UCSD-AML1 (cell line): ENCODE measurements around the gene B9D2.
"Not testable (repeated sequence)": the region's sequence is repeated elsewhere in the genome, so short reads cannot be mapped to it uniquely, and the experiment has no call there.

ENCODE experiments used
- DNase-seq: peaks from one replicate; lab custom pipeline; 2025; ENCODE audit not compliant: unreplicated experiment; lab: John Stamatoyannopoulos, UW

B9D2 gene, protein sequence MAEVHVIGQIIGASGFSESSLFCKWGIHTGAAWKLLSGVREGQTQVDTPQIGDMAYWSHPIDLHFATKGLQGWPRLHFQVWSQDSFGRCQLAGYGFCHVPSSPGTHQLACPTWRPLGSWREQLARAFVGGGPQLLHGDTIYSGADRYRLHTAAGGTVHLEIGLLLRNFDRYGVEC

DNA sequence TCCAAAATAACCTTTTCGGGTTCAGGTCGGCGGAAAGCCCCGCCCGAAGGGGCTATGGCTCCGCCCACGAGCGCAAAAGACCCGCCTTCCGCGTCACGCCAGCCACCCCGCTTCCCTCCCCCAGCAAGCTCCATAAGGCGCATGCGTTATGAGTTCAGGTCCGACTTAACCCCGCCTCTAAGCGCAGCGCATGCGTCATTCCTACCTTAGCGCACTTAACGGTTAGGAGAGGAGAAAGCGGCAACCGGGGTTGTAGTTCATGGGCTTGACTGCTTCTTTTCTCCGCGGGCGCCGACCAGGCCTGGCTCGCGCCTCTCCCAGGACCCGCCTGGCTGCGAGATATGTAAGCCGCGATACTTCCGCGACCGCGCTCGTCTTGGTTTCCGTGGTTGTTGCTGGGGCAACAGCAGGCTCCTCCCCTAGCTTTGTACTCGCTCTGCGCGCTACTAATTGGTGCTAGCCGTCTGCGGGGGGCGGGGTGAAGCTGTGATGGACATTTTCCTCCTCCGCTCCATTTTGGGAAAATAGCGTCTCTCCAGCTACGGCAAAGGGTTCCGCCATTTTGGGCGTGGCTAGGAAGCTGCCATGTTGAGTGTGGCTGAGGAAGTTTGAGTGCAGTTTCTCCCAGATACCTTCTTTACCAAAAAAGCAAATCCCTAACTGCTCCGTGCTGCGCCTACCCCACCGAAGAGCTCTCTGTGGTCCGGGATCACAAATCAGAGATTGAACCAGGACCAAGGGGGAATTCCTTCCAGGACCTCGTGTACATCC is at the start of gene B9D2:
Gene B9D2, minus strand, starts transcription at position 397 of the 771 bp plus-strand sequence. CDS start 630 bp downstream, outside the sequence.
- DNase-seq, result peak; percentile 98

DNA sequence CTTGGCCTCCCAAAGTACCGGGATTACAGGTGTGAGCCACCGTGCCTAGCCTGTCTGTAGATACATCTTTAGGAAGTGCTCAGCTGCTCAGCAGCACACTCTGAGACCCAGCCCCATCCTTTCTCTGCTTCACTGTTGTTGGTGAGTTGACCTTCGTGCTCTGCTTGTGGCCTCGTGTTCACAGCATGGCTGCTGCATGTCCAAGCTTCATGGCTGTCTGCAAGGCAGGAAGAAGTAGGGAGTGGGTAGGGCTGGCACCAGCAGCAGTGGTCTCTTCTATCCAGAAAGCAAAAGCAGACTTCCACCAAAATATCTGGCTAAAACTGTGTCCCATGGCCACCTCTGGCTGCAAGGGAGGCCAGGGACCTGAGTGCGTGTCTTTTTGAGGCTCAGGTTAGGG is 49.0 kb upstream of the B9D2 start:
- DNase-seq, result no peak

DNA sequence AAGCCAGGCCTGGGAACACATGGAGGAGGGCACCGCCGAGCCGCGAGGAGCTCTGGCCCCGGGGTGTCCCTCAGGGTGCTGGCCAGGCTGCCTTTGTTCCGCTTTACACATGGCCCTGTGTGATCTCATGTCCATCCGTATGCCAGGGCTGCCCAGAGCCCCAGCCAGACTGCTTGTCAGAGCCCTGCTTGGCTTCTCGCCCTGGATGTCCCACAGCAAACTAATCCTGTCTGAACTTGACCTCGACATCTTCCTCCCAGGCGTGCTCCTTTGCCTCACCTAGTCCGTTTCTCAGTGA is 48.0 kb upstream of the B9D2 start:
- no peak for DNase-seq

DNA sequence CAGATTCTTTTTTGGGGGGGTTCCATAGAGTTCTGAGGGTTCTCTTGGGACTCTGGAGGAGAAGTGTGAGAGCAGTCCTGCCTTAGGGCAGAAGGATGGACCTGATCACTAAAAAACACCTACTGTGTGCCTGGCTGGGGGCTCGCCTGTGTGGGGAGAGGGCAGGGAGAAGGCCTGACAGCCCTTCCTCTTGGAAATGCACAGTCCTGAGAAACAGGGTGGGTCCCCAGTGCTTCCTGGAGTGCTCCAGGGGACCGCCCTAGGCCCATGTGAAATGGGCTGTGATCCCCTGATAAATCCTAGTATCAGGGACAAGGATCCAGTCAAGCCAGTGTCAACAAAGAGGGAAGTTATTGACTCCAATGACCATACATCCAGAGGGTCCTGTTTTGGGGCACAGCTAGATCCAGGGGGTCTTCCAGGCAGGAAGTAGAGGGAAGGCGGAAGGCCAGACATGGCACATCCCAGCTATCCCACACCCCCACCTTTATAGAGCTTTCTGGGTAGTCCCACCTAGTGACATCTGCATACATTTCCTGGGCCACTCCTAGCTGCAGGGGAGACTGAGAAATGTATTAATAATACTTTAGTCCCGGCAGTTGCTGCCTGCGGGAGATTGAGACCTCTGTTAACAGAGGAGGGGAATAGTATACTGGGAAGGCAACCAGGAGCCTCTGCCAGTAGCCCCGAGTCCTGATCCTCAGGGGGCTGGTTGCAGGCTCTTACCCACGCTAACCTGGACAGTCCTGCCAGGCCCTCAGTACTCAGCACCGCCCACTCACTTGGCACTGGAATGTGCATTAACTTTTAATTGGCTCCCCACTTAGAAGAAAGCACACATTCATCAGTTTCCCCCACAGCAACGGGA is 47.4 kb upstream of the B9D2 start:
- no peak for DNase-seq

DNA sequence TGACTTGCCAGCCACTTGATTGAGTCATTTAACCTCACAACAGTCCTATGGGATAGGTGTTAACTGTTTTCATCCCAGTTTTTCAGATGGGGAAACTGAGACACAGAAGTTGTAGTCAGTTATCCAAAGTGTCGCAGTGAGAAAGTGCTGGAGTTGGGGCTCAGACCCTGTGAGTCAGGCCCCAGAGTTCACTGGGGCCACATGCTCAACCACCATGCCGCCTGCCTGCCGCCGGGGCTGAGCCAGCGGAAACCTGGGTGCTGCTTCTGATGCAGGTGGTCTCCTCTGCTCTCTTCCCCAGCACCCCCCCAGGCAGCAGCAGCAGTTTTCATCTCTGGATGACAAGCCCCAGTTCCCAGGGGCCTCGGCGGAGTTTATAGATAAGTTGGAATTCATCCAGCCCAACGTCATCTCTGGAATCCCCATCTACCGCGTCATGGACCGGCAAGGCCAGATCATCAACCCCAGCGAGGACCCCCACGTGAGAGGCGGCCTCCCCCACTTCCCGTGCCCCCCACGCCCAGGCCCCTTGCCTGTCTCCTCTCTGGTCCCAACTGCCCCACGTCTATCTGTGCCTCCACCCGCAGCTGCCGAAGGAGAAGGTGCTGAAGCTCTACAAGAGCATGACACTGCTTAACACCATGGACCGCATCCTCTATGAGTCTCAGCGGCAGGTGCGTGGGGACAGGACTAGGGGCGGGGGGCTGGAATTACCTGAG is 46.5 kb upstream of the B9D2 start:
- no peak for DNase-seq

DNA sequence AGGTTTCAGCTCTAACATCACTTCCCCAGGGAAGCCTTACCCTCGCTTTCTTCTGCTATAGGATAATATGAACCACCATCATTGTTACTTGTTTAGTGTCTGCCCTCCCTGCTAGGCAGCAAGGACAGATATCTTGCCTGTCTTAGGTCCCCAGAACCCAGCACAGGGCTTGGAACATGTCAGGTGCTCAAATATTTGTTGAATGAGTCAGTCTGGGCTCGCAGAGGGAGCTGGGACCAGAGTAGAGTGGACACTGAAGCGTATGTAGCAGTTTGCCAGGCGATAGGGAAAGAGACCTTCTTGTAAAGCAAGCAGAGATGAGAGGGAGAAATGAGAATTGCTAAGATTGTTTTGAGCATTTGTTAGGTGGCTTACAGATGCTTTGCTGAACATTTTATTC is 45.3 kb upstream of the B9D2 start:
- no peak for DNase-seq

DNA sequence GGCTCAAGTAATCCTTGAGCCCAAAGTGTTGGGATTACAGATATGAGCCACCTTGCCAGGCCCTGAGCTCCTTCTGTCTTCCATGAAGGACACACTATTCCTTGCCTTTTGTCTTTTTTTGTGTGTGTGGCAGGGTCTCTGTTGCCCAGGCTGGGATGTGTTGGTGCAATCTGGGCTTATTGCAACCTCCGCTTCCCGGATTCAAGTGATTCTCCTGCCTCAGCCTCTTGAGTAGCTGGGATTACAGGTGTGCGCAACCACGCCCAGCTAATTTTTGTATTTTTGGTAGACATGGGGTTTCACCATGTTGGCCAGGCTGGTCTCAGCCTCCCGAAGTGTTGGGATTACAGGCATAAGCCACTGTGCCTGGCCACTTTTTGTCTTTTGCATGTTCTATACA is 44.9 kb upstream of the B9D2 start:
- DNase-seq, result not testable (repeated sequence)

DNA sequence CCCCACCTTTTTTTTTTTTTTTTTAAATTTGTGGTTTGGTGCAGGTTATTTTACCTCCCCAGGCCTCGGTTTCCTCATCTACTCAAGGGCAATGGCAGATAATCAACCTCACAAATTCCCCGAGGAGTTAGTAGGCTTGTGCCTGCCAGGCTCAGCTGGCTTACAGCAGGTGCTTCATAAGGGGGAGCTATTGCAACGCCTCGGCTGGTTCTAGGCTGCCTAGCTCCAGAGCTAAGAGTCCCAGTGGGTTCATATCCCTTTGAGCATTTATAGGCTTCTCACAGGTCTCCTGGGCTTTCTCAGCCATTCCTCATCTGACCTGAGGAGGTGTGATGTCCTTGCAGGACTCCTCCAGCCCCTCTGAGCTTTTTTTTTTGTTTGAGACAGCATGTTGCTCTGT is 44.3 kb upstream of the B9D2 start:
- DNase-seq, result peak; percentile 36

DNA sequence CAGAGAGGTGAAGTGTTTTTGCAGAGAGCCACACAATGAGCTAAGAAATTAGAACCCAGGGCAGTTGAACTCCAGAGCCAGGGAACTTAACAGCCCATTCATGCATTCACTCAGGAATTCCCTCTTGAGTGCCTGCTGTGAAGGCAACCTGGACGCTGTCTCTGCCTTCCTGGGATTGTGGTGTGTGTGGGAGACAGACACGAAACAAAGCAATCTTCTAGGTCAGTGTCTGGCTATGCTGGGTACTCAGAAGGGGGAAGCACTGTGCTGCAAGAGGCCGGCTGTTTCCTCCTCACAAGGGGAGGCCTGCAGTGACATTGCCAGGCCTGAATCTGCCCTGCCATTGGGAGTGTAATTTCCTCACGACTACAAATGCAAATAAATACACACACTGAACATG is 43.3 kb upstream of the B9D2 start:
- peak; percentile 58 for DNase-seq

DNA sequence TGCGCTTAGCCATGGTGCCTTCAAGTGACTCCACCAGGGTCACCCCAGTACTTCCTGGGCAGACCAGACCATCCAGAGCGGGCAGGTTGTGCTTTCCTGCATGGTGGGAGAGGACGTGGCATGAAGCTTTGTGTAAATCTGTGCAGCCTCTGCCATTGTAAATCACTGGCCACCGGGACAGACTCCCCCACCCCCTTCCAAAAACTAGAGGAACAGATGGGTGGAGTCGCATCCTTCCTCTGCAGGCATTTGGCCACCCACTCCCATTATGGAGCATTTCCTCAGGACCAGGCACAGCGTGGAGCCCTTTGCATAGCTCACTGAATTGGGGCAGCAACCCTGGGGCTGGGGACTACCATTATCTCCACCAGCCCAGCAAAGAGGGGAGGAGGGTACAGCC is 41.8 kb upstream of the B9D2 start:
- DNase-seq, result no peak

DNA sequence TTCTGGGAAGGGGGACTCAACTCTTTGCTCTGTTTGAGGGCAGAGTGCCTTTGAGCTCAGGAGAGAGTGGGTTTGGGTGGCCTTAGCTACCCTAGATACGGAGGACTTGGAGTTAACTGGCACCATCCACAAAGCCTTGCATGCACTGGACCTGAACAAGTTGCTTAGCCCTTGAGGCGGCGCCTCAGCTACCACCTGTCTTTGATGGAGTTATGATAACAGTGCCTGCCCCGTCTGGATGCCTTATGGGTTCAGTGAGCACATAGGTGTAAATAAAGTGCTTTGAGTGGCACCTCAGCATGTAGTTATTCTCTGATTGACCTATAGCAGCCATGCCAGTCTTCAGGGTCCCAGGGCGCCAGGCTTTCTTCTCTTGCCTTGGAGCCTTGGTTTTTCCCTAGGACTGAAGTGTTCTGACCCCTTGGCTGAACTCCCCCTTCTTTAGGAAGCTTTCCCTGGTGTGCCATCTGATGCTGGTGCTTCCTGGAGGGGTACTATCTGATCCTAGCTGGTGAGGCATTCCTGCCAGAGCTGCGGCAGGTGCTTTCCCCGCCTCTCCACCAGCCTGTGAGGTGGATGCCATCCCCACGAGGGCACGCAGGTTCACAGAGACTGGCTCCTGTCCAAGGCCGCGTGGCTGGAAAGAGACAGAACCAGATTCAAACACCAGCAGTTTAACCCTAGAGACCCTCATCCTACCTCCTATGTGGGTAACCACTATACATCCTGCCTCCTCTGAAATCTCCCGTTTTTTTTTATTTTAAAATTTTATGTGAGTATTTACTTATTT is 39.4 kb upstream of the B9D2 start:
- no peak for DNase-seq

DNA sequence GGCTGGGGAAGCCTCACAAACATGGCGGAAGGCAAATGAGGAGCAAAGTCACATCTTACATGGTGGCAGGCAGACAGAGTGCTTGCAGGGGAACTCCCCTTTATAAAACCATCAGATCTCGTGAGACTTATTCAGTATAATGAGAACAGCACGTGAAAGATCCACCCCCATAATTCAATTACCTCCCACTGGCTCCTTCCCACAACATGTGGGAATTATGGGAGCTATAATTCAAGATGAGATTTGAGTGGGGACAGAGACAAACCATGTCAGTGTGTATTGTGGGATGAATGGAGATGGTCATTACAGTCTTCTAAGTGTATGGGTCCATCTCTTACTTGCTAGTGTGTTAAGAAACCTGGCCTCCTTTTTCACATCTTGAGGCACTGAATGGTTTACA is 38.1 kb upstream of the B9D2 start:
- no peak for DNase-seq

DNA sequence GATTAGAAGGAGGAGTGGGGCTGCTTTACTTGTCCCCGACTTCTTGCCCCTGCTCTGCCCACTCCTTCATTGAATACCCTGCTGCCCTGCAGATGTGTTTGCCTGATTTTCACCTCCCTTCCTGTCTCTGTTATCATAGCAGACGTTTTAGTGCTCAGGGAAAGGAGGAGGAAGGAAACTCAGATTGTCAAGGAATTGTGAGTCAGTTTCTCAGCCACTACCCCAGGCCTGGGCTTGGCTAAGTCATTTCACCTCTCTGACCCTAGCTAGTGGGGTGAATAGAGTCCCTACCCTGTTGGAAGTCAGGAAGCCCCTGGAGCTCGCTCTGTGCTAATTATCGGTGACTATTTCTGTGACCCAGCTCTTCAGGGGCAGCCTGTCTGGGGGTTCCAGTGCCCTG is 37.5 kb upstream of the B9D2 start:
- DNase-seq, result no peak

DNA sequence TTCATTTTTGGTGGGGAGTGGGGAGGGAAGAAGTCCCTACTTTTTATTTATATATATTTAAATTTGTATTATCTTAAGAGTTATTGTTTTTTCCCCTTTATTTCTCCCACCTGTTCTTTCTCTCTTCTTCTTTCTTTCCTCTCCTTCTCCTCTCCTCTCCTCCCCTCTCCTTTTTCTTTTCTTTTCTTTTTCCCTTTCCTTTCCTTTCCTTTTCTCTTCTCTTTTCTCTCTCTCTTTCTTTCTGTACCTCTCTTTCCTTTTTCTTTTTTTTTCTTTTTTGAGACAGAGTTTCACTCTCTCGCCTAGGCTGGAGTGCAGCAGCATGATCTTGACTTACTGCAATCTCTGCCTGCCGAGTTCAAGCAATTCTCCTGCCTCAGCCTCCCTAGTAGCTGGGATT is 35.6 kb upstream of the B9D2 start:
- DNase-seq, result no peak

DNA sequence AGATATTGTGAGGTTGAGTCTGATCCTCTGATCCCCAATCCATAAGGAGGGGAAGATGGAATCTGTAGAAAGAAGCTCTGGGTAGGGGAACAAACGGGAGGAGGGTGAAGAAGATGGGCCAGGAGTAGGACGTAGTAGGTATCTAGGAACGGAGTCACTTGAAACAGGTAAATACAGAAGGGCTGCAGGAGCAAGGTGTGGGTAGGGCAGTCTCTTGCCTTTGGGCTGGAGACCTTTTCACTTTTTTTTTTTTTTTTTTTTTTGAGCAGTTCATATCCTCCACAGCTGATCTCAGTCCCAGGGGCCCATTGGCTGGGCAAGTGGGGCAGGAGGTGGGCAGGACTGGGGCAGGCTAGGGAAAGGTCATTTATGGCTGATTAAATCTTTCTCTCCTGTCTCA is 35.1 kb upstream of the B9D2 start:
- DNase-seq, result no peak

DNA sequence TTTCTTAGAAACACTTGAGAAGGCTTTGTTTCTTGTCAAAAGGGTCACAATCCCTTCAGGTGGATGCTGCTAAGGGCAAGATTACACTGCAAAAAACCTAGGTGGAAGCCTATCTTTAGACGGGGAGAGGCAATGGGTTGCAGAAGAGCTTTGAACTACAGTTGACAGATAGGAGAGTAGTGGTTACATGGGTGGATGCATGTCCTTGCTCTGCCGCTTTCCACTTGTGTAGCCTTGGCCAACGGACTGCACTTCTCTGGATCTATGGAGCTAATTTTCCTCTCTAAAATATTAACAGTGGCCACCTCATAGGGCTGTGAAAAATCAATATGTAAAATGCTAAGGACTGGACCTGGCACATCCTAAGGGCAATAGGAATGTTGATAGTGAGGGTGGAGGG is 34.6 kb upstream of the B9D2 start:
- DNase-seq, result no peak

DNA sequence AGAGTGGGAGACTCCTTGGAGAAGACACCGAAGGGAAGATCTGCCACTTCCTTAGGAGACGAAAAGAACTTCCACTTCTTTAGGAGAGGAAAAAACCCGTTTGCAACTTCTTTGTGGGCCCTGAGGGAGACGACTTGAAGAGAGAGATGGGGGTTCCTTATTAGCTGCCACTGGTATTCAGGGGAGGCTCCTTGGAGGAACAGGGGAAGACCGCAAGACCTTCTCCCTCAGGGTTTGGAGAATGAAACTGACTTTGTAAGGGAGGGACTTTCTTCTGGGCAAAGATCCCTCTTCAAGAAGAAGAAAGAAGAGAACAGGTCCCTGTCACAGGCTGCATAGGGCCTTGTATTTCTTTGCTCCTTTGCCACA is 34.1 kb upstream of the B9D2 start:
- no peak for DNase-seq

DNA sequence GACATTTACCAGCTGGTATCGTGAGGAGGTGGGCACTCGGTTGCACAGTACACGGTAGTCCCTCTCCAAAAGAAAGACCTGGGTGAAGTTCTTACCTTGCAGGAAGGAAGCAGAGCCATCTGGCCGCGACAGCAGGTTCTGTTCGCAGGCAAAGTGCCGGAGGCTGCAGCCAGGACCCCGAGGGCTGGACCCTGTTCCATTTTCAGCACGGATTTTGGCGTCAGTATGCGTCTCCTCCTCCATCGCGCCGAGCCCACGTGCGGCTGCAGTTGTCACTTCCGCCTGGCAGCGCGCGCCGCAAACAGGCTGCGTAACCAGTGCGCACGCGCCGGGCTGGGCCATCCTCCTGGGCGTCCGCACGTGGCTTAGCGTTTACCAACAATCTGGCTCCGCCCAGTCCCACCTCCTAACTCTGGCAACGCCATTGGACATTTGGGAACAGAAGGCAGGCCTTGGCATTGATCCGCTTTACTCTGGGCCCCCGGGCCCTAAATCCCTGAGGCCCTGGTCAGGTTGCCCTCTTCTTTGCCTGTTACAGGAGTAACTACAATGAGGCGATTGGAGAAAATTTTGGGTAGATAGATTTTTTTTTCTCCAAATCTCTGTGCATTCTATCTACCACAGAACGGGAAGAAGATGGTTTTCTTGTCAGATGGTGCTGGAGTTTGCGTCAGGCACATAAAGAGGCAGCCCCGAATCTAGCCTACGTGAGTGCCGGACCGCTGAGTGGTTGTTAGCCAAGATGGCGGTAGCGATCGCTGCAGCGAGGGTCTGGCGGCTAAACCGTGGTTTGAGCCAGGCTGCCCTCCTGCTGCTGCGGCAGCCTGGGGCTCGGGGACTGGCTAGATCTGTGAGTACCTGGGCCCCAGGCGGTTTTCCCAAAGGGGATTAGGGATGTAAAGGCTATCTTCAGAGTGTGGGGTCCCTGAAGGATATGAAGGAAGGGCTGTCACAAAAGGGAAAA is 33.4 kb upstream of the B9D2 start, which contains the start of the genes BCKDHA and EXOSC5:
Gene BCKDHA, plus strand, starts transcription at position 733 of the 964 bp plus-strand sequence. Its CDS starts 10 bp downstream, at position 743.
Gene EXOSC5, minus strand, starts transcription at position 274 of the 964 bp plus-strand sequence. Its CDS starts 31 bp downstream, at position 243.
- DNase-seq, result peak; percentile 99

DNA sequence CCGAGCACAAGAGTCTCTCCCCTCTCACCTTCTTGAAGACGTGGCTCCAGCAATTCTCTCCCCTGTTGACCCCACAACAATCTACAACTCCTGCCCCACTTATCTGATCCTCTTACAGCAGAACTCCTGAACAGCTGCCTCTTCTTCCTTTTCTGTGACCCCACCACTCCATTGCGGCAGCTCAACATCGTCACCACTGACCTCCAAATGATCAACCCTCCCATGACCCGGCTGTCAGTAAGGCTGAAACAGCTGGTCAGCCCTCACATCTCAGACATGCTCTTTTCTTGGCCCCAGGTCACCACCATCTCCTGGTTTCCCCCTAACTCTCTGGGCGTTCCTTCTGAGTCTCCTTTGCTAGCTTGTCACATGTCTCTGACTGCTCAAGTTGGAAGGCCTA is 31.4 kb upstream of the B9D2 start:
- no peak for DNase-seq
